Forelimb muscle (tissue), 1 donor: ENCODE data around the gene TASOR. TPM values are rescaled to one million over a fixed set of nuclear protein-coding genes. Genes with fewer than 3 reads are reported as not detected.
"Not testable (repeated sequence)": the region's sequence is repeated elsewhere in the genome, so short reads cannot be mapped to it uniquely, and the experiment has no call there.

ENCODE experiments used
- DNase-seq: peaks from one replicate; pipeline ENCODE4 v3.0.0-alpha.2; 2013; ENCODE audit warnings: low read depth
- polyA plus RNA-seq: library from polyadenylated mRNA; unstranded; fragments of 120-200 nt; gene quantifications from one replicate; pipeline ENCODE4 v1.2.1, GENCODE V29; 2013; ENCODE audit not compliant: insufficient read length

The TASOR gene
- 36.9 TPM for polyA plus RNA-seq

- no peak for DNase-seq
These were observed at the start of gene TASOR for GRCh38 chr3:56683122-56683817. TSS of gene TASOR (minus strand) at chr3:56683265. CDS start at chr3:56683006, 259 bp downstream.

DNA sequence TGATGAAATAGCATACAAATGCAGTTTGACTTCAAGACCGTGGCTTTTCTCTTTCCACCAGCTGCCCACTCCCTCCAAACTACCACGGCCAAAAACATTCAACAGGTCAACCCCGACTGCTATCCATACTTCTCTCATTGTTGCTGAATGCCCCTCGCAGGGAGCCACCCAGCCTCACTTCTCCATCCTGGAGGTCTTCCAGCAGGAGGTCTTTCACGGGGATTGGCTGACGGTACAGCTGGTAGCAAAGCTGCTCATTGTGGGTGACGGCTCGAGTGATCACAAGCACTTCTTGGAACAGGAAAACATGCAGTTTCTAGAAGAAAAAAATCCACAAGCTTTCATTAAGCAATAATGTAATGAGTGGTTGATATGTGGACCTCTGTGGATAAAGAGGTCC is 49.0 kb upstream of the TASOR start:
- no peak for DNase-seq

GRCh38 chr3:56725175-56725574 is 42.1 kb upstream of the TASOR start:
- no peak for DNase-seq

DNA sequence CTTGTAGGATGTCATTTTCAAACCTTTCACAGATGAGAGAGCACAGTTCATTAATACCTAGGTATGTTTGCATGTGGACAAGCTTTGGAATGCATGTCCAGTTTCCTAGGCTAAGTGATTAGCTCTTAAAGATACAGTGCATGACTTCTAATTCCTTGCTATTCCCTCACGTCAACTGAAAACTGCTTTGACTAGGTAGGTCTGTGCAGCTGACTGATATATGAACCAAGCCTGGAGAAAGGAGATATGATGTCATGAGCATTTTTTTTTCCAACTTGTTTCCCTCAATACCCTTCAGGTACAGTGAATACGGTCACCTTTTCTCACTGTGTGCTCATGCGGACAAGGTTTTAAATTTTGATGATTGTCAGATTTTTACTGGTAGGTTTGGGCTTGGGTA is 41.6 kb upstream of the TASOR start:
- DNase-seq, result no peak

GRCh38 chr3:56720849-56721248 is 37.8 kb upstream of the TASOR start:
- DNase-seq, result no peak

GRCh38 chr3:56718809-56719208 is 35.7 kb upstream of the TASOR start:
- not testable (repeated sequence) for DNase-seq

DNA sequence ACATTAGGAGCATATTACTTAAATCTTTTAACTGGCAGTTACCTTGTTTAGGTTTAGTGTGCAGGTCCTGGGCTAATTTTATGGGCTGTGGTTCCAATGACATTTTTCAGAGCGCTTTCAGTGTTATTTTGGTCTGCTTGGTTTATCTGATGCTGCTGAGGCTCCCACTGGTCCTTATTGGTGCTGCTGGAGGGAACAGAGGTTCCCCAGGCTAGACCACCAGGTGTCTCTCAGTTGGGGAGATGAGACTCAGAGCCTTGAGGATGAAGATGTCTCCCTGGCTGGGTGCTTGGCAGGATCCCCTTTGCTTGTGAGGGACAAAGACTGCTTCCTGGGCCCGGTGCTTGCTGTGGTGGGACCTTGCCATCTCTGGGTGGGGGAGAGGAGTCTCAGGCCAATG is 28.3 kb upstream of the TASOR start:
- DNase-seq, result no peak

DNA sequence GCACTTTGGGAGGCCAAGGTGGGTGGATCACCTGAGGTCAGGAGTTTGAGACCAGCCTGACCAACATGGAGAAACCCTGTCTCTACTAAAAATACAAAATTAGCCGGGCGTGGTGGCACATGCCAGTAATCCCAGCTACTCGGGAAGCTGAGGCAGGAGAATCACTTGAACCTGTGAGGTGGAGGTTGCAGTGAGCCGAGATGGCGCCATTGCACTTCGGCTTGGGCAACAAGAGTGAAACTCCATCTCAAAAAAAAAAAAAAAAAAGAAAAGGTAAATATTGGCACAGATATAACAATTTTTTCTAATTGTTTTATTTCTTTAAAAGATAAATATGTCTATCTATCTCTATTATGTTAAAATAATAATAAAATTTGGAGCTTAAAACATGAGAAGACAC is 24.3 kb upstream of the TASOR start:
- DNase-seq, result not testable (repeated sequence)

DNA sequence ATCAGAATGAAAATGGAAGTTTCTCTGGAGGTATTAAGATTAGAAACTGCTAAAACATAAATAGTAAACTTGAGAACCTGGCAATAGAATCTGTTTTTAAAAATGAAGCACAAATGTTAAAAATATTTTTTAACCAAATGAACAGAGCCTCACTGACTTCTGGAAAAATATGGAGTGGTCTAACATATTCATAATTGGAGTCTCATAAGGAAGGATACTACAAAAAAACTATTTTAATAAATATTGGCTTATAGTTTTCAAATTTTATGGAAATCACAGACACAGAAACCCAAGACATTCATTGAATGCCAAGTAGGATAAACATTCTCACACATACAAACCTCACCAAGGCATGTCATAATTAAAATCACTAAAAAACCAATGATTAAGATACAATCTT is 23.6 kb upstream of the TASOR start:
- DNase-seq, result no peak

DNA sequence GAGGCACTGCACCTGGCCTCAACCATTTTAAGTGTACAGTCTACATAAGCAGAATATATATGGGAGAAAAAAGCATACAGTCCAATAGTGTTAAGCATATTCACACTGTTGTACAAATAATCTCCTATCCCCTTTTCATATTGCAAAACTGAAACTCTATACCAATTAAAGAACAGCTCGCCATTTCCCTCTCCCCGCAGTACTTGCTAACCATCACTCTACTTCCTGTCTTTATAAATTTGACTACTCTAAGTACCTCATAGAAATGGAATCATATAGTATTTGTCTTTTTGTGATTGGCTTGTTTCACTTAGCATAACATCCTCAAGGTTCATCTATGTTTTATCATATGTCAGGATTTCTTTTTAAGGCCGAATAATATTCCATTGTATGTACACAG is 21.6 kb upstream of the TASOR start:
- DNase-seq, result no peak

- DNase-seq, result peak; percentile 74
These were observed 19.6 kb upstream of the TASOR start for GRCh38 chr3:56702490-56703315.

- DNase-seq, result no peak
These were observed 17.1 kb upstream of the TASOR start for GRCh38 chr3:56700151-56700550.

DNA sequence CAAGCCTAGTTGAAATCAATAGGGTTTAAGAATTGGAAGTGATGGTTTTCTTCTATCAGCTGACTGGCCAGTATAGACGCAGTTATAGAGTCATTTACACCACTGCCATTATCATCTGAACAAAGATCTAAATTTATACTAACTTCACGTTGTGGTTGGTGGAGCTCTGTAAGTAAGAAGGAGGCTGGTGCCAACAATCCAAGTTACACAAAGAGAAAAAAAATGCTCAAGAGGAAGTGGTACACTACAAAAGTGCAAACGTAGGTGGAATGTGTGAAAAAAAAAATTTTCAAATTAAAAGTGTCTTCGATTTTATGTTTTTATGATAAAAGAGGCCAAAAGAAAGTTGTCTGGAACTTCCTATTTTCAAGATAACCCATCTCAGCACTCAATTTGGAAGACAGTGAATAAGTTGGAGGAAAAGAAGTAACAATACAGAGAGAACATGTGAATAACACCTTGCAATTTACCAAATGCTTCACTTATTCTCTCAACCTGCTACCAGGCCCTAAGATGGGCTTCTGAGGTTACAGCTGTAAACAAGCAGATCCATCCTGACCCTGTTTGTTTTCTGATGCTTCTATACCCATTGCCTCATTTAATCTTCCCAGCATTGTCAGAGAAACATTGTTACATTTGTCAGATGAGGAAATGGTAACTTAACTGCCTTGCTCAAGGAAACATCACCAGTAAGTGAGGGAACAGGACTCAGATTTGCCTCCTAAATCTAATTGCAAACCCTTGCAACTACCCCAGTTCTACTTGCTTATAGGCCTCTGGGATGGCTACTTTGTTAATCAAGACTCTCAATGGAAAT is 12.0 kb upstream of the TASOR start:
- no peak for DNase-seq

DNA sequence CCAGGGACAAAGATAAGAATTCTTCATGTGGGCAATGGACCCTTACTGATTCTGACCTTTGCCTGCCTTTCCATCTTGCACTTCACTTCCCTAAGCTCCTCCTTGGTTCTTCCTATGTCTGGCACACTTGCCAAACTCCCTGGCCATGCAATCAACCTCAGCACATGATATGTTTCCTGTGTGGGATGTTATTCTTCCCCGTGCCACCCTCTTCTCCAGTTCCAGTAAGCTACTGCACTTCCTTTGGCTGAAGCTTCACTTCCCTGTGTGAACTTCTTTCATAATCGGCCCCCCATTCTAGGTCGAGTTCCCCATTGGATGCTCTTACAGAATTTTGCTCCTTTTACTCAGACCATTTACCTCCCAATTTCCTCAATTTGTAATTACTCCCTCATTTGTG is 10.7 kb upstream of the TASOR start:
- DNase-seq, result no peak

- not testable (repeated sequence) for DNase-seq
These were observed 9.7 kb upstream of the TASOR start for GRCh38 chr3:56692520-56693433.

DNA sequence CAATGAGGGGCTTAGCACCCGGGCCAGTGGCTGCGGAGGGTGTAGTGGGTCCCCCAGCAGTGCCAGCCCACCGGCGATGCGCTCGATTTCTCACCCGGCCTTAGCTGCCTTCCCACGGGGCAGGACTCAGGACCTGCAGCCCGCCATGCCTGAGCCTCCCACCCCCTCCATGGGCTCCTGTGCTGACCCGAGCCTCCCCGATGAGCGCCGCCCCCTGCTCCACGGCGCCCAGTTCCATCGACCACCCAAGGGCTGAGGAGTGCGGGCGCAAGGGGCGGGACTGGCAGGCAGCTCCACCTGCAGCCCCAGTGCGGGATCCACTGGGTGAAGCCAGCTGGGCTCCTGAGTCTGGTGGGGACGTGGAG is 8.9 kb upstream of the TASOR start:
- not testable (repeated sequence) for DNase-seq

DNA sequence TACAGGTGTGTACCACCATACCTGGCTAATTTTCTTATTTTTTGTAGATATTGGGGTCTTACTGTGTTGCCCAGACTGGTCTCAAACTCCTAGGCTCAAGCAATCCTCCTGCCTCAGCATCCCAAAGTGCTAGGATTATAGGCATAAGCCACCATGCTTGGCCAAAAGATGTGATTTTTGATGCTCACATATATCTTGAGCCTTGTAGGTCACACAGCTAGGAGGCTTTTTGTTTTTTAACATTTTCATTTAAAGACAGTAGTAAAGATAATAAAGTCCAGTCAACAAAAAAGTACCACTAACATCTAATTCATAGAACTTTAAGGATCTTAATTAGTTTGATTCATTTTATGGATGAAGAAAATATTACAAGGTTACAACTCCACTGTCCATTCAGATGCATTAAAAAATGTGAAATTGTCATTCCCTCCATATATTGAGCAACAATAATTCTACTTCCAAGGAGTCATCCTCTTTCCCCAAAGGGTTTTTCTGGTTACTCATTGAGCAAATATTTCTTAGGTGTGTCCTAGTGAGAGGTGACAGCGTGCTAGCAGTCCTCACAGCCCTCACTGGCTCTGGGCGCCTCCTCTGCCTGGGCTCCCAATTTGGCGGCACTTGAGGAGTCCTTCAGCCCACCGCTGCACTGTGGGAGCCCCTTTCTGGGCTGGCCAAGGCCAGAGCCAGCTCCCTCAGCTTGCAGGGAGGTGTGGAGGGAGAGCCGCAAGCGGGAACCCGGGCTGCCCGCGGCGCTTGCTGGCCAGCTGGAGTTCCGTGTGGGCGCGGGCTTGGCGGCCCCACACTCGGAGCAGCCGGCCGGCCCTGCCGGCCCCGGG is 8.3 kb upstream of the TASOR start:
- DNase-seq, result no peak

DNA sequence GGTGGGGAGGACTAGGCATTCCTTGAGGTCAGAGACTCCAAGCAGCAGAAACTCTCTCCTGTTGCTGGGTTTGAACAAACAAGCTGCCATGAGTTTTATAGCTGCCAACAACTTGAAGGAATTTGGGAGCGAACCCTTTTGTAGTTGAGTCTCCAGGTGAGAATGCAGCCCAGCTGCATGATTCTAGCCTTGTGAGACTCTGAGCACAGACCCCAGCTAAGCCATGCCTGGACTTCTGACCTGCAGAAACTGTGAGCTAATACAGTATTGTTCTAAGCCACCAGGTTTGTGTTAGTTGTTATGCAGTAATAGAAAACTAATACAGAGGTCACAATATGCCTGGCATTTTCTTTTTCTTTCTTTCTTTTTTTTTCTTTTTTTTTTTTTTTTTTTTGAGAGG is 6.2 kb upstream of the TASOR start:
- DNase-seq, result no peak

- no peak for DNase-seq
These were observed 5.1 kb upstream of the TASOR start for GRCh38 chr3:56688191-56688590.

DNA sequence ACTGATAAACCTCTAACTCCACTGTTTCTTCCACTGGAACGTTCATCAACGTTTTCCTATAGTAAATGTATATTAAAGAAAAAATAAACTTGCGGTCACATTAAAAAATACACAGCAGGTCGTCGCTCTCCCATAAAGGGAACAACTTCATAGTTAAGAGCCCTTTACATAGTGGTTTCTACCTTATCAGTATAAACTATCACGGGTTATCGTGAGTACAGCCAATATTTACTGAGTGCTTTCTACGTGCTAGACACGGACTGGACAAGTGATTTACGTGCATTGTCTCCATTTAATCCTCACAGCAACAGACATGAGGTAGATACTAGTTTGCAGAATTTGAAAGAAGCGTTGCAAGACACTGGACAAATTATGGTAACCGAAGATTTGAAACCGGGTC is 964 bp upstream of the TASOR start:
- no peak for DNase-seq
